DND-41 (cell line): ENCODE measurements around the gene NLRP8.
"Not testable (repeated sequence)": the region's sequence is repeated elsewhere in the genome, so short reads cannot be mapped to it uniquely, and the experiment has no call there.

Experiments
- ATAC-seq: fragments of 200-7000 bp; cut with Tn5 transposase; 3 replicates; pipeline ENCODE4 v1.9.1; 2021; ENCODE audit warnings: low read depth; ENCODE audit not compliant: insufficient read depth
- DNase-seq: peaks from one replicate; pipeline ENCODE4 v3.0.0-alpha.2; 2020
- H2AFZ ChIP-seq: 2 replicates; pipeline ENCODE4 v1.6.0; 2012; ENCODE audit warnings: low read depth, low read length
- H3K27ac ChIP-seq: 2 replicates; pipeline ENCODE4 v1.5.1; 2012; ENCODE audit warnings: low read length, inconsistent platforms
- H3K27me3 ChIP-seq: fragments of 200-600 bp; sonication (generic); 2 replicates; pipeline ENCODE4 v1.6.0; 2012; ENCODE audit warnings: low read length, mild to moderate bottlenecking, inconsistent platforms; ENCODE audit not compliant: insufficient read depth, poor library complexity
- H3K36me3 ChIP-seq: 2 replicates; pipeline ENCODE4 v1.5.1; 2012; ENCODE audit warnings: low read length, inconsistent platforms; ENCODE audit not compliant: insufficient read depth
- H3K4me1 ChIP-seq: 2 replicates; pipeline ENCODE4 v1.5.1; 2012; ENCODE audit warnings: mild to moderate bottlenecking, low read length; ENCODE audit not compliant: insufficient read depth
- H3K4me2 ChIP-seq: 2 replicates; pipeline ENCODE4 v1.6.0; 2012; ENCODE audit warnings: mild to moderate bottlenecking, moderate library complexity, low read length, inconsistent platforms; ENCODE audit not compliant: insufficient read depth
- H3K4me3 ChIP-seq, 2 experiments: fragments of 200-600 bp in 1 of 2; shearing (Covaris generic) in 1 of 2; 2 replicates each; pipeline ENCODE4 v1.5.1; 2012 to 2016; ENCODE audit warnings: inconsistent platforms in 2 of 2, low read length in 2 of 2, mild to moderate bottlenecking in 2 of 2, low read depth in 1 of 2, moderate library complexity in 1 of 2
- H3K79me2 ChIP-seq: 2 replicates; pipeline ENCODE4 v1.6.0; 2012; ENCODE audit warnings: low read length, inconsistent platforms; ENCODE audit not compliant: insufficient read depth
- H3K9ac ChIP-seq: 2 replicates; pipeline ENCODE4 v1.6.0; 2012; ENCODE audit warnings: low read depth, mild to moderate bottlenecking, inconsistent platforms, low read length, moderate library complexity
- H3K9me3 ChIP-seq: 2 replicates; pipeline ENCODE4 v1.5.1; 2012; ENCODE audit warnings: low read length, moderate library complexity, mild to moderate bottlenecking, inconsistent platforms; ENCODE audit not compliant: insufficient read depth, severe bottlenecking
- H4K20me1 ChIP-seq: 2 replicates; pipeline ENCODE4 v1.6.0; 2012; ENCODE audit warnings: low read length; ENCODE audit not compliant: insufficient read depth
- CTCF ChIP-seq: IDR thresholded peaks from 2 replicates; pipeline ENCODE4 v1.5.1; 2012; ENCODE audit warnings: borderline replicate concordance, low read length, moderate library complexity, mild to moderate bottlenecking; ENCODE audit not compliant: poor library complexity, severe bottlenecking; ENCODE audit errors: extremely low read depth
- EZH2 ChIP-seq: IDR thresholded peaks from 3 replicates; pipeline ENCODE4 v1.6.1; 2012; ENCODE audit warnings: borderline replicate concordance, low read depth, mild to moderate bottlenecking, moderate library complexity, low read length, inconsistent platforms; ENCODE audit not compliant: severe bottlenecking

NLRP8 gene

GRCh38 chr19:55923556-55923955 lies 24.1 kb upstream of the NLRP8 start:
- Histone ChIP-seq H3K9ac (no peak overlapping the region), H3K4me3 (no peak overlapping the region), H3K4me1 (no peaks in the 10 kb centered on the region), H3K36me3 (no peaks in the 10 kb centered on the region), H3K9me3 (peaks cover 14% of the 10 kb centered on the region), H3K27me3 (no peaks in the 10 kb centered on the region), H4K20me1 (no peaks in the 10 kb centered on the region), H3K27ac (no peak overlapping the region), H3K4me2 (no peak overlapping the region), H3K79me2 (no peaks in the 10 kb centered on the region), H2AFZ (no peak overlapping the region)
- DNase-seq, result no peak
- ATAC-seq, result no peak
- TF ChIP-seq EZH2 (no peak), CTCF (no peak)

- Histone ChIP-seq H3K4me2 (no peak overlapping the region), H3K79me2 (no peaks in the 10 kb centered on the region), H4K20me1 (no peaks in the 10 kb centered on the region), H3K27me3 (no peaks in the 10 kb centered on the region), H3K27ac (no peak overlapping the region), H3K4me3 (no peak overlapping the region), H3K36me3 (no peaks in the 10 kb centered on the region), H3K4me1 (no peaks in the 10 kb centered on the region), H3K9me3 (peaks cover 9% of the 10 kb centered on the region), H3K9ac (no peak overlapping the region), H2AFZ (no peak overlapping the region)
- no peak for TF ChIP-seq CTCF
- no peak for TF ChIP-seq EZH2
- ATAC-seq, result no peak
- DNase-seq, result no peak
Observed at GRCh38 chr19:55927991-55928390, 19.6 kb upstream of the NLRP8 start.

GRCh38 chr19:55929258-55929657 lies 18.4 kb upstream of the NLRP8 start:
- H3K9me3 ChIP-seq, result not testable (repeated sequence)

GRCh38 chr19:55930996-55931515 lies 16.6 kb upstream of the NLRP8 start:
- H3K4me2 ChIP-seq, result no peak overlapping the region
- H3K4me3 ChIP-seq, result no peak overlapping the region
- H3K4me1 ChIP-seq, result no peaks in the 10 kb centered on the region
- ATAC-seq (no peak), DNase-seq (no peak)
- TF ChIP-seq EZH2 (no peak), CTCF (no peak)
- H3K9ac ChIP-seq, result no peak overlapping the region
- no peaks in the 10 kb centered on the region for H3K9me3 ChIP-seq
- no peaks in the 10 kb centered on the region for H4K20me1 ChIP-seq
- no peak overlapping the region for H3K27ac ChIP-seq
- H2AFZ ChIP-seq, result no peak overlapping the region
- no peaks in the 10 kb centered on the region for H3K36me3 ChIP-seq
- H3K79me2 ChIP-seq, result no peaks in the 10 kb centered on the region
- no peaks in the 10 kb centered on the region for H3K27me3 ChIP-seq

More at GRCh38 chr19:55929258-55929657, 18.4 kb upstream of the NLRP8 start:
- H3K36me3 ChIP-seq, DNase-seq, H3K4me2 ChIP-seq, H3K79me2 ChIP-seq, H4K20me1 ChIP-seq, H3K4me3 ChIP-seq, H3K27me3 ChIP-seq, H3K9ac ChIP-seq, ATAC-seq, H3K27ac ChIP-seq, H2AFZ ChIP-seq, H3K4me1 ChIP-seq: not testable (repeated sequence)
